ACHN (cell line): Measurements from ENCODE around the gene ATP10A.

ENCODE experiments used
- DNase-seq: peaks from one replicate; pipeline ENCODE4 v3.0.0-alpha.2; 2015
- in situ Hi-C: cut with HindIII; loops from 2 replicates; pipeline ENCODE4 v1.10.0; 2017; ENCODE audit warnings: low sequenced_read_pairs, low pct_ligation_motif_present, low pct_unique_long_range_greater_than_20kb

The ATP10A gene

DNA sequence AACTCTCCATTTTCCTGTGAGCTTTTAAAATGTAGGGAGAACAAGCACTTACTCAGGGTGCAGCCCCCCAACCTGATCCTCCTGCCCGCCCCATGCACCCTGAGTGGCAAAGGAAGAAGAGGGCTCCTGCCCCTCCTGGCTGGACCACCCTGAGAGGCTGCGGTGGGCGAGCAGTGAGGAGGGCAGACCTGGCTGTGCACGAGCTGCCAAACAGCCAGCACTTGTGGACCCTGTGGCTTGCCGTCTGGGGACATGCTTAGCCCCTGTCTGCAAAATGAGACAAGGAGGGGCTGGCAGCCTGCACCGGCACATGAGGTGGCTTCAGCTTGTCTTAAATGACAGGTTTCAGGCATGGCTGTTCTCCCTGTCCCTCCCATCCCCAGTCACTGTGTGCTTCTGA lies 18.6 kb downstream of the ATP10A start:
- in situ Hi-C loops = no loop called here

DNA sequence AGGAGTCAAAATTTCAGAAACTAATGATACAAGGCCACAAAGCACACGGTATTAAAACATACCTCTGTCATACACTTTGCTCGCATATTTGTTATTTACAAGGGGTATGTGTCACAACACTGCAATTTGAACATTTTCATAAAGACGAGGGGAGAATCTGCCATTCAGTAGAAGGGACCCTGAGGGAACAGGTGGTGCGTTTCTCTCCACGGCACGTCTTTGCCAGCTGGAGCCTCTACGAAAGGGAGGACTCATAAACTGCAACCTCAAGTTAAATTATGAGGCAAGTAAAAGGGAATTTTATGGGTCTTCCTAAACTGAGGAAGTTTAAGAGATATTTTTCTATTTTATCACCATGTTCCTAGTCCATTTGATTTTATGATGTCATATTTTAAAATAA lies 19.1 kb downstream of the ATP10A start:
- DNase-seq = no peak
- in situ Hi-C loops = no loop called here

More for the DNA sequence above, 18.6 kb downstream of the ATP10A start:
- no peak for DNase-seq

GRCh38 chr15:25839638-25840156 lies 23.4 kb downstream of the ATP10A start:
- DNase-seq = no peak
- in situ Hi-C loops = no loop called here

GRCh38 chr15:25838871-25839195 lies 24.3 kb downstream of the ATP10A start:
- no peak for DNase-seq
- in situ Hi-C loops = no loop called here

DNA sequence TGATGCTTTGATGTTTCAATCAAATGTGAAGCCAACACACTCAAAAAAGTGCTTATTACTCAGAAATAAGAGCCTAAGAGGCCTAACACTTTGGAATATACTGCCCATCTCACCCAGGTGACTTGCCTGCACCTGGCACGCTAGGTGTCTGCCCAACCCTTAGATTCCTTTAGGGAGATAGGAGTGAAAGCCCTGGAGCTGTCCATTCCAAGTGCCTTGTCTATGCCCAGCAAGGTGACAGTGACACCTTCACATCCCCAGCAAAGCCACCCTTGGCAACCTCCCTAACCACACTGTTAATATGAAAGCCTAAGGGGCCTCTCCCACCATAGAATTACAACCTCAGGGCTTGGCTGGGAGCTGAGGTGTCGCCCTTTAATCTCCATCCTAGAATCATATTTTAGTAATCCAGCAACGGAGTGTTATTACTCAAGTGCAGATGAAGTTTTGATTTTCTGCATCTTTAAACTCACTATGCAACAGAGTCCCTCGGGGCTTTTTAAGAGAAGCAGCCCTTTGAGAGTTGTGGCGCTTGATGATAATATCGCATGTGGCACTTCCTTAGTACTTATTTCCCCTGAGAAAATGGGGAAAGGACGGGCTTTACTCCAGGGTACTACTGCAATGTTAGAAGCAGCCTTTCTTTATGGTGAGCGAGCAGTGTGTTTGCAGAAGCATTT lies 24.8 kb downstream of the ATP10A start:
- in situ Hi-C loops = no loop called here

GRCh38 chr15:25832158-25832557 lies 31.0 kb downstream of the ATP10A start:
- in situ Hi-C loops = no loop called here
- DNase-seq = no peak

More for the DNA sequence above, 24.8 kb downstream of the ATP10A start:
- no peak for DNase-seq

- in situ Hi-C loops = no loop called here
- peak; percentile 71 for DNase-seq
These were observed 32.2 kb downstream of the ATP10A start for GRCh38 chr15:25830844-25831451.

GRCh38 chr15:25829073-25829472 lies 34.1 kb downstream of the ATP10A start:
- in situ Hi-C loops = no loop called here
- DNase-seq = no peak

DNA sequence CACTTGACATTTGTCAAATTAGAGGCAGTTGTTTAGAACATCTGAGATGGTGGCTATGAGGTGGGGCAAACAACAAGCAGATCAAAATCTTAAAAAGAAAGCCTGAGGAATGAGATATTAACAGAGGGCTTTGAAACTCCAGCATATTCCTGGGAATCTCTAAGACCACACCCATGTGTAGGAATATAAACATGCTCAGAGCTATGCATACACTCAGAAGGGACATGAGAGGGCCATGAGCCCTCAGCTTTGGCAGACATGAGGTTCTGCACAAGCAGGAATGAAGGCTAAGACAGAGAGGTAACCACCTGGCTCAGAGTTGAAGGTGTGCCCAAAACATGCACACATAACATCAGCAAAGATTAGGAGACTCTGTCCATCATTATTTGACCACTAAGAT lies 37.9 kb downstream of the ATP10A start:
- DNase-seq = no peak
- in situ Hi-C loops = no loop called here

DNA sequence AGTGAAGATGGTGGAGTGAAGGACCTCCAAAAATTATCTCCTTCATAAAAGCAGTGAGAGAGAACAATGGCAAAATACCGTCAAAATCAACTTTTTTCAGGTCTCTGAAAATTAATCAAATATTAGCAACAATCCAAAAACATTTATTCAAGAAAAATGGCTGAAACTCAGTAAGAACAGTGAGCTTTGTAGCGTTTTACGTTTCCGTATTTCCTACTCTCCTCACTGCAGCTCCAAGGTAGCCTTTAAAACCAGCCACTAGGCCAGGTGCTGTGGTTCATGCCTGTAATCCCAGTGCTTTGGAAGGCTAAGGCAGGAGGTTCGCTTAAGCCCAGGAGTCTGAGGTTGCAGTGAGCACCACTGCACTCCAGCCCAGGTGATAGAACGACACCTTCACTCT lies 38.5 kb downstream of the ATP10A start:
- in situ Hi-C loops = no loop called here
- no peak for DNase-seq

GRCh38 chr15:25812845-25813244 lies 50.3 kb downstream of the ATP10A start:
- no peak for DNase-seq
- in situ Hi-C loops = no loop called here

DNA sequence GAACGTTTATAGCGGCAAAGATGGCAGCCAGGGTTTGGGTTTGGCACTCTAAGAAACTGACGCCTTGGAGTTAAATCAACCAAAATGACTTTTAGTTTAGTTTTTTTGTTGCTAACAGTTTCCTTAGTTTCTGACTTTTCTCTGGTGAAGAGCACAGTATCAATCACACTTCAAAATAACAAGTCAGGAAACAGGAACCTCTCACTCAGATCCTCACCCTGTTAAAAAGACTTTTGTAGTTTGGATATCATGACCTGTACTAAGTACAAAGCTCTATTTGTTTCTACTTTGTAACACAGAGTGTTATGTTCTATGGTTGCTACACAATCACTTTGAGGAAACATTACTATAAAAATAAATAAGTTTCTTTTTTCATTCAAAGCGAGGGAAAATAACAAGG lies 51.1 kb downstream of the ATP10A start:
- no peak for DNase-seq
- in situ Hi-C loops = no loop called here

DNA sequence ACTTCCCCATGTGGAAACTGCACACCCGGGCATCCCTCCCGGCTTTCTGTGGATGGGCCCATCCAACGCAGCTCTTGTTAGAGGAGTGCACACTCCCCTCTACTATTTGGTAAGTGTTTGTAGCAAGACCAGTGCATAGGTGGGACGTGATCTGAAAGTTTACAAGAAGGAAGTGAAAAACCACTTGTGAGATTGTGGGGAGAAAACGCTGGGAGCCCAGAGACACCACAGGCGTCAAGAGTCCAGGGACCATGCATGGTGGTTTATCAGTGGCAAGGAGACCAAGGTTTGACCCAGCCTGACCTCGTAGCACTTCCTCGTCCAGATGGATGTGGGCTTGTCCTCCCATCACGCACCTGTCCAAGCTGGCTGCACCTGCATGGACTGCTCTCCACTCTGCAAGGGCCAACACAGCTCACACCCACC lies 51.6 kb downstream of the ATP10A start:
- no peak for DNase-seq
- in situ Hi-C loops = no loop called here

DNA sequence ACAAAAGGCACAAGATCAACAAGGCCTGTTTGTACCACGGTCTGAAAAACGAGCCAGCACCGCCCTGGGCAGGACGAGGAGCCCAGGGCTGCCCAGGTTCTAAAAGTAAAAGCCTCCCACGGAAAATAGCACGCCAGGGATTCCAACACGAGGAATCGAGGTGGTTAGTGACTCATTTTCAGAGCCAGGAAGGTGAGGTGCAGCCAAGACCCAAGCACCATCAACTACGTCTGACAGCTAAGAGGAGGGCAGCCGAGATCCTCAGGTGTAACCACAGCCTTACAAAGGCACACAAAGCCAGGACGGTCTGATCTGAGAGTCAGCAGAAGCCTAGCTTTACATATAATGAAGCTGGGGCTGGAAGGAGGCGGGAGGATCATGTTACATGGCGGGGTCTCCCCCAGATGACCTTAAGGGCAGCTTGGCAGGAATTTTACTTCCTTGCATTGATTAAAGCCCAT lies 52.5 kb downstream of the ATP10A start:
- no peak for DNase-seq
- in situ Hi-C loops = no loop called here

- in situ Hi-C loops = no loop called here
- DNase-seq = no peak
These were observed 53.0 kb downstream of the ATP10A start for GRCh38 chr15:25810154-25810553.

- no peak for DNase-seq
These were observed 56.1 kb downstream of the ATP10A start for GRCh38 chr15:25807063-25807462.

GRCh38 chr15:25805031-25805430 lies 58.1 kb downstream of the ATP10A start:
- in situ Hi-C loops = no loop called here
- no peak for DNase-seq

More at GRCh38 chr15:25807063-25807462, 56.1 kb downstream of the ATP10A start:
- in situ Hi-C loops = no loop called here

DNA sequence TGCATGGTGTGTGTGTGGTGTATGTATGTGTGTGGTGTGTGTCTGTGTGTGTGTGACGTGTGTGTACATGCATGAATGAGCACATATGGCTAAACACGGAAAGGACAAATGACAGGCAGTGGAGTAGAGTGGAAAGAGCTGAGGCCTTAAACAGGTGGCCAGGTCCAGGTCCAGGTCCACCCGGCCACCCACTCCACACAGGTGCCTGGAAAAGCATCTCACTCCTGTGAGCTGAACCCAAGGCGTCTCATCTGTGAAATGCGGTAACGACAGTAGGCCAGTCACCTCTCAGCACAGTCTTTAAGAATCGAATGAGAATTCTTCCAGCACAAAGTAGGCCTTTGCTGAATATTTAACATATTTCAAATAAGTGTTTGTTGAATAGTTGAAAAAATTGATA lies 58.7 kb downstream of the ATP10A start:
- in situ Hi-C loops = no loop called here
- no peak for DNase-seq

DNA sequence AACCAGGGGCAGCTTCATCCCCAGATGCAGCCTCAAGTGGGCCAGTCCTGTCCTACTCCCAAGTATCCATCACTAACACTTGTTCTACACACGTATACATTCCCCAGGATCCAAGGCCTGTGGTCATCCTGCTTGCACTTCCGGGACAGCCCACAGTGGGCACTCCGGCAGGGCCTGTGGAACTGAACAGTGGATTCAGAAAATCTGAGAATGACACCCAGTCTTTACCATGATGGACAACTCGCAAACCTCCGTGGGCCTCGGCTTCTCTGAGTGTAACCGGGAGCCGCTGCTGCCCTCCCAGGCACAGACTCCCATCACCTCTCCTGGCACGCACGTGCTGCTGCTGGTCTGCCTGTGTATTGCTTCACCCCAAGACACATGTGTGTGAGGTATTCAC lies 59.6 kb downstream of the ATP10A start:
- in situ Hi-C loops = no loop called here
- no peak for DNase-seq

- no peak for DNase-seq
- in situ Hi-C loops = no loop called here
These were observed 60.1 kb downstream of the ATP10A start for GRCh38 chr15:25803036-25803435.
